LNCaP clone FGC (cell line): ENCODE measurements around the gene RAPGEF5.

Experiments
- DNase-seq: peaks from one replicate; pipeline ENCODE4 v3.0.0-alpha.2; 2011; ENCODE audit warnings: low read depth
- H3K4me3 ChIP-seq: 2 replicates; pipeline ENCODE4 v1.5.1; 2011; ENCODE audit warnings: mild to moderate bottlenecking, low read depth, low read length, control low read depth
- TF ChIP-seq, protein P1 (sequence below): IDR thresholded peaks from 2 replicates; pipeline ENCODE4 v1.5.1; 2012; ENCODE audit warnings: mild to moderate bottlenecking; ENCODE audit not compliant: control insufficient read depth, insufficient read depth; ENCODE audit errors: extremely low read depth

The RAPGEF5 gene

DNA sequence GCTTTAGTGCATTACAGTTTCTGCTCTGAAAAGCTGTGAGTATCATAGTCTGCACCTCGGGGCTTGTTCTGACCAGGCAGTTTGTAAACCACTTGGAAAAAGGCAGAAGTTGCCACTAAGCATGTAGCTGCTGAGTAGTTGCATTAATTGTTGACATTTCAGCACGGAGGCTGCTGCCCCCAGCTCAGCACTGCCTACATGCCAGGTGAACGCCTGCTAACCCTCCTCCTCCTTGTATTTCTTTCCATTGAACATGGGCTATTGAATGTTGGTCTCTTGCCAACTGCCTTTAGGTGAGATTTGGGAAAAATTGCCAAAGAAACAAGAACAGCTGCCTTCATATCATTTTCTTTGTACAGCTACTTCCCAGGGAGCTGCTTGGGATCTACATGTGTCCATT, 164.2 kb downstream of the RAPGEF5 start:
- DNase-seq: no peak
- no peak overlapping the region for H3K4me3 ChIP-seq
- TF ChIP-seq, protein P1, sequence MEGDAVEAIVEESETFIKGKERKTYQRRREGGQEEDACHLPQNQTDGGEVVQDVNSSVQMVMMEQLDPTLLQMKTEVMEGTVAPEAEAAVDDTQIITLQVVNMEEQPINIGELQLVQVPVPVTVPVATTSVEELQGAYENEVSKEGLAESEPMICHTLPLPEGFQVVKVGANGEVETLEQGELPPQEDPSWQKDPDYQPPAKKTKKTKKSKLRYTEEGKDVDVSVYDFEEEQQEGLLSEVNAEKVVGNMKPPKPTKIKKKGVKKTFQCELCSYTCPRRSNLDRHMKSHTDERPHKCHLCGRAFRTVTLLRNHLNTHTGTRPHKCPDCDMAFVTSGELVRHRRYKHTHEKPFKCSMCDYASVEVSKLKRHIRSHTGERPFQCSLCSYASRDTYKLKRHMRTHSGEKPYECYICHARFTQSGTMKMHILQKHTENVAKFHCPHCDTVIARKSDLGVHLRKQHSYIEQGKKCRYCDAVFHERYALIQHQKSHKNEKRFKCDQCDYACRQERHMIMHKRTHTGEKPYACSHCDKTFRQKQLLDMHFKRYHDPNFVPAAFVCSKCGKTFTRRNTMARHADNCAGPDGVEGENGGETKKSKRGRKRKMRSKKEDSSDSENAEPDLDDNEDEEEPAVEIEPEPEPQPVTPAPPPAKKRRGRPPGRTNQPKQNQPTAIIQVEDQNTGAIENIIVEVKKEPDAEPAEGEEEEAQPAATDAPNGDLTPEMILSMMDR: no peak

DNA sequence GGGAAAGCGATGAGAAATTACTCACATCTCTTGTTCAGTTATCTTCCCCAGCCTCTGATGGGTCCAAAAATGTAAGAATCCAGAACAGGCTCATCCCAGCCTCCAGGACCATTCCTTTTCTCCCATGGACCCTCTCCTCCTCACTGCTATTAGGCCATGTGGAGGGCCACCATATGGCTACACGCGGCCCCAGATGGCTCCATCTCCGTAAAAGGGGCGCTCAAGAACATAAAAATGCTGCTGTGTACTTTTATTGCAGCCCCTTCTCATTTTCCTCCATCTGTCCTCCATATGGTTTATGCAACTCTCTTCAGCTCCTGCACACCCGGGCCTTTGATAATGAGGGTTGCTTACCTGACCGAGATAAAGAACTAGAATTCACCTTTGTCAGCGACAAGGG, 166.2 kb downstream of the RAPGEF5 start:
- no peak overlapping the region for H3K4me3 ChIP-seq
- no peak for DNase-seq
- TF ChIP-seq, protein P1: no peak

- H3K4me3 ChIP-seq: no peak overlapping the region
- DNase-seq: peak; percentile 10
- TF ChIP-seq, protein P1: no peak
These were observed 167.2 kb downstream of the RAPGEF5 start for GRCh38 chr7:22189741-22190140.

- H3K4me3 ChIP-seq: no peak overlapping the region
- TF ChIP-seq, protein P1: no peak
- no peak for DNase-seq
These were observed 167.7 kb downstream of the RAPGEF5 start for GRCh38 chr7:22189230-22189629.

- H3K4me3 ChIP-seq: no peak overlapping the region
- TF ChIP-seq, protein P1: no peak
- no peak for DNase-seq
These were observed 169.1 kb downstream of the RAPGEF5 start for GRCh38 chr7:22187691-22188348.

DNA sequence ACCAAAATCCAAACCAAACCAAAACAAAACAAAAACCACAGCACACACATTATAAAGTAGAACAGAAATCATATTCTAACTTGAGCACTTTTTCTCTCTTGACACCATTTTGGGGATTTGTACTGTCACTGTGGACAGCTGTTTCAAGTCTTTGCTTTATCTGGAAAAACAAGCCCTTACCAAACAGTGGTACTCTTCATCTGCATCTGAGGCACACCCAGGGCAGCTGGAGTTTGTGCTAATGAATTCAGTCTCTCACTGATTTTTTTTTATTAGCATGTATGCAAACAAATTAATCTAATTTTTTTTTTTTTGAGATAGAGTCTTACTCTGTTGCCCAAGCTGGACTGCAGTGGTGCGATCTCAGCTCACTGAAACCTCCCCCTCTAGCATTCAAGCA, 171.4 kb downstream of the RAPGEF5 start:
- TF ChIP-seq, protein P1: no peak
- H3K4me3 ChIP-seq: no peak overlapping the region
- DNase-seq: no peak
